GM21528 (cell line): ENCODE data around the gene MLYCD.
"Not testable (repeated sequence)": the region's sequence is repeated elsewhere in the genome, so short reads cannot be mapped to it uniquely, and the experiment has no call there.

Experiments used
- ATAC-seq: cut with Tn5 transposase; IDR thresholded peaks from one replicate; pipeline ENCODE4 v1.9.1; 2021; ENCODE audit warnings: mild to moderate bottlenecking, moderate library complexity; ENCODE audit not compliant: unreplicated experiment, low FRiP score

Gene MLYCD

GRCh38 chr16:83937922-83938885 lies 39.3 kb downstream of the MLYCD start:
- ATAC-seq, result no peak

GRCh38 chr16:83939266-83939855 lies 40.4 kb downstream of the MLYCD start:
- no peak for ATAC-seq

- no peak for ATAC-seq
Observed at GRCh38 chr16:83940119-83940518, 41.2 kb downstream of the MLYCD start.

GRCh38 chr16:83940630-83941378 lies 41.9 kb downstream of the MLYCD start:
- no peak for ATAC-seq

GRCh38 chr16:83941546-83941945 lies 42.6 kb downstream of the MLYCD start:
- not testable (repeated sequence) for ATAC-seq

- no peak for ATAC-seq
Observed at GRCh38 chr16:83942074-83942473, 43.2 kb downstream of the MLYCD start.

GRCh38 chr16:83942815-83943515 lies 44.0 kb downstream of the MLYCD start:
- no peak for ATAC-seq

GRCh38 chr16:83943516-83944050 lies 44.7 kb downstream of the MLYCD start:
- ATAC-seq, result no peak

GRCh38 chr16:83945587-83945986 lies 46.7 kb downstream of the MLYCD start:
- no peak for ATAC-seq

GRCh38 chr16:83946154-83946780 lies 47.4 kb downstream of the MLYCD start:
- ATAC-seq, result no peak

- ATAC-seq, result no peak
Observed at GRCh38 chr16:83946781-83947566, 48.1 kb downstream of the MLYCD start.

- no peak for ATAC-seq
Observed at GRCh38 chr16:83947642-83948234, 48.8 kb downstream of the MLYCD start.

- no peak for ATAC-seq
Observed at GRCh38 chr16:83948914-83949723, 50.2 kb downstream of the MLYCD start.

GRCh38 chr16:83949724-83950001 lies 50.7 kb downstream of the MLYCD start:
- ATAC-seq, result no peak

- not testable (repeated sequence) for ATAC-seq
Observed at GRCh38 chr16:83950862-83951399, 52.0 kb downstream of the MLYCD start.

GRCh38 chr16:83951544-83951943 lies 52.6 kb downstream of the MLYCD start:
- ATAC-seq, result no peak

- no peak for ATAC-seq
Observed at GRCh38 chr16:83952587-83952939, 53.6 kb downstream of the MLYCD start.
